HG03064 (cell line): Measurements from ENCODE around the gene AGMO.
"Not testable (repeated sequence)": the region's sequence is repeated elsewhere in the genome, so short reads cannot be mapped to it uniquely, and the experiment has no call there.

Source experiments
- ATAC-seq: cut with Tn5 transposase; IDR thresholded peaks from one replicate; pipeline ENCODE4 v1.9.1; 2021; ENCODE audit warnings: low read depth; ENCODE audit not compliant: unreplicated experiment

Gene AGMO

DNA sequence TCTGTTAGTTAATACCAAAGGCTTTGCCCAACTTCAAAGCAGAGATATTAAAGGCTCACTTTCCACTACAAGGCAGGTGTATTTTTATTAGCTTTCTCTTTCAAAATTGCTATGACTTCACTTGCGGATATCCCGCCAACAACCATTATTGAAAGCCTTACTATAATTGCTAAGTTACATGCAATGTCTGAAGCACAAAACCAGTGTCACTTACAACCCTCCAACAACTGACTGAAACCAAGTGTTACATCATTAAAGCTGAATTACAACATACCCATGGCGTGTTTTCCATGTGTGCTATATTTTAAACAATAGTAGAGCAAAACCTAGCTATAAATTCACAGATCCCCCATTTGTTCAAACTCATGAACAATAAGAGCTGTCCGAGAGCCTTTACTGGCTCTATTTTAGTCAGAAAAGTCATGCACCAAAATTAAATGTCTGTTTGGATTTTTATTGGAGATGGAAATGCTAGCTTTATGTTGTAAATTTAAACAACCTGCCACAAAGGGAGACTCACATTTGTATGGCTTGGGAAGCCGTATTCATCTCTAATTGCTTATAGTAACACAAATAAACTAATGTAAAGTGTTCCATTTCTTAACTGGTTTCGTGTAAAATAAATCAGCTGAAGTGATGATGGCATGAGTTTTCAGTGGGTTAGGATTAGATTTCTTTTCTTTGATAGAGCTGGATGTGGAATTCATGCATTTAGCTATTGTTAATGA lies 227.1 kb downstream of the AGMO start:
- no peak for ATAC-seq

DNA sequence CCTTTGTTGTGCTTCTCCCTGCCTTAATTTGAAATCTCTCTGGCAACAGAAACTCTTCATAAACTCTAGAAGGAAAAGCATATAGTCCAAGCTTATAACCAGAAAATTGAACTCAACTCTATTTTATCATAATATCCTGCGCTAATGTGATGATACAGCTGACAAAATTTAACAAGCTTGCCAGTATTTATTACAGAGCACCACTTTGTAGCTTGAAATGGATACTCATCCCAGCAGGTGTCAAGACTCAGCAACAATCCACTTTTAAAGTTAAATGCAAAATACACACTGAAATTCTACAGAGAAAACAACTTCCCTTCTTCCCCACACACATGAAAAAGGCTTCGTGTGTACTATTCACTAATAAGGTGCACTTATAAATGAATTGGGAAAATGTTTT lies 228.9 kb downstream of the AGMO start:
- no peak for ATAC-seq

DNA sequence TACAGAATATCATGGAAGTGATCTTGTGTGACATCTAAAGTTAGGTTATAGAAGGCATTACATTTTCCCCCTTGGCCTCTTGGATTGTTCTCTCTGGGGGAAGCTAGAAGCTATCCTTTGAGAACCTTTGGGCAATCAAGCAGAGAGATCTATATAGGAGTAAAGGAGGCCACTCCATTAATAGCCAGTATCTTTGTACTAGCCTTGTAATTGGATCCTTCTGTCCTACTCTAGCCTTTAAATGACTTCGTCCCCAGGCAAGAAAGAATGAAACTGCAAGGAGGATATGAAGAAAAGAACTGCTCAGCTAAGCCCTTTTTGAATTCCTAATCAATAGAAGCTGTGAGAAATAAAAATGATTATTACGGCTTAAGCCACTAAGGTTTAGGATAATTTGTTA lies 230.9 kb downstream of the AGMO start:
- no peak for ATAC-seq

DNA sequence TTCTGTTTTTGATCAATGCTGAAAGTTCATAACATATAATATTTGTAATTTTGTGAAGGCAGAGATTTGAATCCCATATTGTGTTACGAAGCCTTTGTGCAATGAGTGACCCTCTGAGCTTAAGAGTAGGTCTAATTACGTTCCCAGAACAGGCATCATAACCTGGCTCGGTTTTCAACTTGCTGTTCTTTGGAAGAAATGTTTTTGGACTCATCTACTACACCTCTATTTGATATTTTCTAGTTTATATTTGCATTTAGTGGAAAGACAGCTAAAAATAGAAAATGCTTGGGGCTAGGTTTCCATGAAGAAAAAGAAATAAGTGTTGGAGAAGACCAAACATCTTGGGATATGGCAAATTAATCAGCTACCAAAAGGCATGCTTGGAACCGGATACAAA lies 234.8 kb downstream of the AGMO start:
- no peak for ATAC-seq

DNA sequence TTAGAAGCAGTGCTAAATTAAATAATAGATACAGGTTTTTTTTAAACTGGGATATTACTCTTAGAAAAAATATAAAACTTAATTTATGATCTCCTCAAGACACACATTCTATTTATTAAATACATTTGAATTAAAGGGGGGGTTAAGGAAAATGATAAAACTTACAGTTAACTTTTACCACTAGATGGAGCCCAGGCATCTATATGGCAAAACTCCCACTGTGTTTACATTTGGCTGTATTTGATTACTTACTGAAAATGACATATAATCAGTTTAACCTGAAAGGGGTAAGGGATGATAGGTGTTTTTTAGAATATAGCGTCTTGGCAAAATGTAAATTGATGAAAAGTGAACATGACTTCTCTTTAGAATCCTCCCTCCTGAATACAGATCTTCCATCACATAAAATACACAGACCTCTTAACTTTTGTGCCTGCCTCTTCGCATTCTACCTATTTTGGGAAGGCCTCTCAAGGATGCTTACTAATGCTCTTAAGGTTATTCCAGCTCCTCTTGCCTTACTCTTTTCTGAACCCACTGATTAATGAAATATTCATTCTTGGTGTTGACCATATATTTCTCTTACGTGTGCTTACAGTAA lies 235.7 kb downstream of the AGMO start:
- no peak for ATAC-seq

DNA sequence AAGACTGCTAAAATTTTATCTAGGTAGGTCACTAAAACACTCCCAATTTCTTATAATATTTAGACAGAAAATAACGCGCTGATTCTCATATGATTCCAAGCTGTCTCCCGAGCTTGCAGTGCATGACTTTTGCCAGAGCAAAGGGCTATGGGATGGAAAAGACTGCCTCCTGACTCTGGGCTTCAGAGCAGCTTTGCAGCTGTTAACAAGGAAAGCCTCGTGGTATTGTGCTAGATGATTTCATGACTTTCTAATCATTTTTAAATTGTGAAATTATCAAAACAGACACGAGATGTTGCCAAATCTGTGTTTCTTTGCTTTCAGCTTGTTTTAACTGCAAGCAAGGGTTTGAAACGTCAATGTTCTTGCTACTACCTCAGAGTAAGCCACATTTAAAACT lies 238.3 kb downstream of the AGMO start:
- ATAC-seq: no peak

DNA sequence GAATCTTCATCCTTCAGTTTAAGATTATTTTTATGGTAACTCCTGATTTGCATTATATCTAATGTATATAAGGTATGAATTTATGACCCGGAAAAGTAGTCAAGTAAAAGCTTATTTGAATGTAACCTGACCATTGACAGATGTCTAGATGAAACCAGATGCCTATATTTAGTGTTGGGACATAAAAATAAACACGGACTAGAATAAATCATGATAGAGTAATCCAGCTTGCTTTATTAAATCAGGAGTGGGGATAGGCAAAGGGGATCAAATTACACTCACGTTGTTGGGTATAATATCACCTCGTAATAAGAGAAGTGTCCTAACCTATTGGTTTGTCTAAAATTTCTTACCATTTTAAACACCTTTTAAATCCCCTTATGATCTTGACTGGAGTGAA lies 244.6 kb downstream of the AGMO start:
- ATAC-seq: no peak

DNA sequence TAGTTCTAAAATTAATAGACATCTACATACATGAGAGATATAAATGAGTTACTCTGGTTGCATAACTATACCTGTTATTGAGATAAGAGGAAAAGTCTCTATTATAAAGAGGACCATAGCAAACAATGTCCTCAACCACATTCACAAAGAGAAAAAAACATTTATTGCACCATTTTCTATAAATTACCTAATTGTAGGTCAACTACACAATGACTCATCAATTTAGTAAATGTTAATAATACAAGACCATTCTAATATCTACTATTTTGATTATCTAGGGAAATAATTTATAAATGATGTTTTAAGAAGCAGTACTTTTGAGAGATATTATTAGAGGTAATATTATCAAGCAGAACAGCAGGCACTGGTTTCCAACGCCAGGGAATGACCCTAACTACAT lies 246.1 kb downstream of the AGMO start:
- no peak for ATAC-seq

DNA sequence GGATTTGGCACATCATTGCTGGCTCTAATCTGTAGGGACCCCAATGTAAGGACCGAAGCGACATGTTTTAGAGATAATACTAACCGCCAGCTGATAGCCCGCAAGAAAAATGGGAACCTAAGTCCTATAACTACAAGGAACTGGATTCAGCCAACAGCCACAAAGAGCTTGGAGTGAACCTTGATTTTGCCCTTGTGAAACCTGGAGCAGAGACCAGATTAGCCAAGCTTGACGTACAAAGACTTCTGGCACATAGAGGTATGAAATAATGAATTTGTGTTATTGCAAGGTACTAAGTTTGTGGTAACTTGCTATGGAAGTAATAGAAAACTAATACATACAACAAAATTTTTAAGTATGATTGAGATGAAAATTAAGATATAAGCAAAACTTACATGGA lies 246.9 kb downstream of the AGMO start:
- ATAC-seq: no peak

DNA sequence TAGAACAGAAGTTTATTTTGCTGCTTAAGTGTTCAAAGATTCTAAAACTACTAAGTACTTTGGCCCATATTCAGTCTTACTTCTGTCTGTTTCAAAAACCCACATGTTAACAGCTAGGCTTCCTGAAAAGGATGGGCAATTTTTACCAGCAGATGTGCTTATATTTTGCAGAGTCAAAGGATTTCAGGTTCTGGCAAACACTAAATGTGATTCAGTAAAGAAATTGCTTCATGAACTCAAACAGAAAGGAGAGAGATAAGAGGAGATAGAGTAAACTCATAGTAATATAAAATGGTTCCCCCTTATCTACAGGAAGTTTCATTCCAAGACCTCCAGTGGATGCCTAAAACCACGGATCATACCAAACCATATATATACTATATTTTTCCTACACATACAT lies 248.5 kb downstream of the AGMO start:
- ATAC-seq: no peak

DNA sequence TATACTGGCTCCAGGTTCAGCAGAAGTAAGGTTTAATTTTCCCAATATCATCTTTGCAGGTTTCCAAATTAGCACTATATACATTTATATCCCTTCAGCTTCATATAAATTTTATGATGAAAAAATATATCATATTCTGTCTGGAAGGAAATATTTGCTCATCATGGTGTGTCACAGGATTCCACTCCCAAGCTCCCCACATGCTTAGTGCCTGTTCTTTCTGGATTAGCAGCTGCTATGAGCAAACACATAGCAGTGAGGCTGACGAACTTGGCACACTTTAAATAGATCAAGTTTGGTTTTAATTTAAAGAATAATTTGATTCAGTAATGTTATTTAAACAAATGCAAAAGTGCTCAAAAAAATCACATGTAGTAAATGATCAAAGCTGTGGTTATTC lies 251.9 kb downstream of the AGMO start:
- no peak for ATAC-seq

DNA sequence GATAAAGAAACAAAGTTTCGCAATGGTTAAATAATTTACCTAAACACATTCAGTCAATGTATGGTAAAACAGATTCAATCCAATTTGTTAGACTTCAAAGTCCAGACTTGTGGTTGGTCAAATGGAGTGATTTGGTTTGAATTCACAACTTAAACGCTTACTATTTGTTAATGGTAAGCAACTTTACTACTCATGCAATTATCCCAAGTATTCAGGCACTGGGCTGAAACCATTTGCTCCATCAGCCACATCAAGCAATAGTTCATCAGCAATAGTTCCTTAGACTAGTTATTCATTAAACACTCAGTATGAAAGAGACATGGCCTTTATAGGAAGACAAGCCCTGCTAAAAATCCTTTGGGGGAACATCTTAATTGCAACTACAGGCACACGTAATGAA lies 253.0 kb downstream of the AGMO start:
- no peak for ATAC-seq

DNA sequence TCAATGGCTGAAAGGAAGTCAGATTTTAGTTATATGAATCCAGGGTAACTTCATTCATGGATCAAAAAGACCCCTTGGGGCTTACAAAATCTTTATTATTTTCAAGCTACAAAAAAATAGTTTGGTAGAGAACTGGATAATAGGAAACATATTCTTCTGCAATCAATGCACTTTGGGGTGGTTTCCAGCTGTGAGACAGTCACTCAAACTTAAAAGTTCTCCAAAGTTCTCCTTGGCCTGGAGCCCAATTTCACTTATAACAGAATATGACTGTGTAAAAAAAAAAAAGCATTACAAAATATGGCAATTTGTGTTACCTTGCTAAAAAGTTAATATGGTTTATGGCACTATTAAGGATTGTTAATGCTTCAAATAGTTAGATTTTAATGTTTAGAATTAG lies 255.5 kb downstream of the AGMO start:
- ATAC-seq: no peak

DNA sequence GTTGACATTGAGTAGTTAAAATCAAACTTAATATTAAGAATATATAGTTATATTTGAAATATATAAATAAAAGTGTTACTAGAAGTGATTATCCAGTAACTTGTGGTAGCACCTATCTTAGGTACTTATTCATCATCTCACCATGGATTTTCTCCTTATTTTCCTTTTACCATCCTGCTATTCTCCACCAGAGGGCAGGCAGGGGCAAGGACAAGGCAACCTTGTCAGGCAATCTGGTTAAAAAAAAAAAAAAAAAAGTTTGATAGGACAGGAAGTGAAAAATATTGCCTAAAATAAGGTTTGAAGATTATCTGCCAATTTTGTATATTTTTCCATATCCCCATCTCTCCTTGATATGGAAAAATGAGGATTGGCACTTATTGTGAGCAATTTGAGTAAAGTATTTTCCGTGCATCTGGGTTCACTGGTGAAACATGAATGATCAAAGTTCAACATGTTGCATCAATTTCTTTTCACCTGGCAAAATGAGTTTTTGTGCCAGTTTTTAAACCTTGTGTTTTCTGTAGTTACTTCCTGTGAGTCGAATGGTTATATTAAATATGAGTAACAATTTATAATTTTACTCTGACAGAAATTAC lies 256.7 kb downstream of the AGMO start:
- ATAC-seq: peak; percentile 71

DNA sequence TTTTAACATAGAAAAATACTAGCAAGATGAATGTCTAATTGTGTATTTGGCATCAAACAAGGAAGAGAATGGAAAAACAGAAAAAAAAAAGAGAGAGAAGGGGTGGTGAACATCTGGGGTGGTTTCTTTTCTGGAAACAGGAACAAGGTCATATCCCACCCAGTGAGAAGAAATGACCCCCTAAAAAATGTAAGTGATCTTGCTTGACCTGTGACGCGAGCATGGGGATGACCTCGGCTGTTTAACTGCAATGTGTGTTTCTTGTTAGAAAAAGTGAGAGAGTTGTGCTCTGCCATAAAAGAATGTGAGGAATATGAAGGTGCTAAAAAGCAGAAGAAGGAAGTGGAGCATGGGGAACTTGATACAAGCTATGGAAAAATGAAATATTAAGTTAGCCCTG lies 258.5 kb downstream of the AGMO start:
- no peak for ATAC-seq

DNA sequence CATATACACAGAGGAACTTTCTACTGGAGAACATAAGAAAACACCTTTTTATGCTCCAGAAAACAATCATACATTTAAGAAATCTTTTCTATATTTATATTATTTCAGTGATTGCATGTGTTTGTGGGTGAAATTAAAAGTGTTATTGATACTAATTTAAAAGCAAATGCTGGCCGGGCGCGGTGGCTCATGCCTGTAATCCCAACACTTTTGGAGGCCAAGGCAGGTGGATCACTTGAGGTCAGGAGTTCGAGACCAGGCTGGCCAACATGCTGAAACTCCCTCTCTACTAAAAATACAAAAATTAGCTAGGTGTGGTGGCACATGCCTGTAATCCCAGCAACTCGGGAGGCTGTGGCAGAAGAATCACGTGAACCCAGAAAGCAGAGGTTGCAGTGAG lies 260.8 kb downstream of the AGMO start:
- ATAC-seq: not testable (repeated sequence)

DNA sequence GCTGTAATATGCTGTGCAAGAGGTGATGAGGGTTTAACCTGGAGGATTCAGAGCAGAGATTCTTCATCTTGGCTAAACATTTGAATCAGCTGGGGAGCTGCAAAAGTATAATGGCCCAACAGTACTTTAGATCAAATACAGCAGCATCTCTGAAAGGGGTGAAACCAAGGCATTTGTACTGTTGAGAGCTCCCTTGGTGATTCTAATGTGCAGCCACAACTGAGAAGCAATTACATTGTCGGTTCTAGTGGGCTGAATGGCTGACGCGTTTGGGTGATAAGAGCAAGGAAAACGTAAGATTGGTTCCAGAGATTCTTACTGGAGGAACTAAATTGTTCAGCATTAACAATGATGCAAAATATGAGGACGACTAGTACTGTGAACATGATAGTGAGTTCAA lies 269.7 kb downstream of the AGMO start:
- no peak for ATAC-seq

DNA sequence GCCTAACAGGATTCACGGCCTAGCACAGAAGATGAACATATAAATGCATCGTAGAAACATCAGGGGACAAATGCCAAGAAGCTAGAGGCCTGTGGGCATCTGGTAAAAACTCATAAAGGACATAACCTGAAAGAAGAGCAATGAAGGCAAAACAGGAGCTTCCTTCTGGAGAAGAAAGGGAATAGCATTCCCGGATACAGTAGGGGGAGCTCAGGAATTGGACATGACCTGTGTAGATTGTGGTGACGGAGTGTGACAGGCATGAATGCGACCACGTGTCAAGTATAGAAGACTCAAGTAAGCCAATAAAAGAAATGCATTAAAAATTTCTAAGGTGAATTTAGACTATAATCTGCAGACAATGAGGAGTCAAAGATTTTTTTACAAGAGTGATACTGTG lies 270.1 kb downstream of the AGMO start:
- ATAC-seq: no peak

DNA sequence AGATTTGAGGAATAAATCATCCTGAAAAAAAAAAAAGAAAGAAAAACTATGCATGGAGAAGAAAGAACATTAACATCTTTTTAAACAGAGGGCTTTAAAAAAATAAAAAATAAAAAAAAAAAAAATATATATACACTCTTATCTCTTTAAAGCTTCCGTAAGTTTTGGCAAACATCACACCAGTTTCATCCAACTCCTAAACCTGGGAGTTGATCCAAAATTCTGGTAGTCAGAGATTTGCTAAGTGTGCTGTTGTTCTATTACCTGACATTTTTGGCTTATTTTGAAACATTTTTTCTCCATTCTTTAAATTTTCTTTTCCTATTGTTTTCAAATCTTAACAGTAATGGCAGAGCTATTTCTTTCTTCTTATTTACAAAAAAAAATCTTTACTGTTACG lies 273.1 kb downstream of the AGMO start:
- ATAC-seq: no peak

DNA sequence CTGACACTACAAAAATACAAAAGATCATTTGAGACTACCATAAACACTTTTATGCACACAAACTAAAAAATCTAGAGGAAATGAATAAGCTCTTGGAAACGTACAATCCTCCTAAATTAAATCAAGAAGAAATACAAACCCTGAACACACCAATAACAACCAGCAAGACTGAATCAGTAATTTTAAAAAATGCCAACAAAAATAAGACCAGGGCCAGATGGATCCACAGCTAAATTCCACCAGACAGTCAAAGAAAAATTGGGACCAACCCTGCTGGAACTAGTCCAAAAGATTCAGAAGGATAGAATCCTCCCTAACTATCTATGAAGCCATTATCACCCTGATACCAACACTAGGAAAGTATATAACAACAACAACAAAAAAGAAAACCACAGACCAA lies 277.4 kb downstream of the AGMO start:
- ATAC-seq: no peak

DNA sequence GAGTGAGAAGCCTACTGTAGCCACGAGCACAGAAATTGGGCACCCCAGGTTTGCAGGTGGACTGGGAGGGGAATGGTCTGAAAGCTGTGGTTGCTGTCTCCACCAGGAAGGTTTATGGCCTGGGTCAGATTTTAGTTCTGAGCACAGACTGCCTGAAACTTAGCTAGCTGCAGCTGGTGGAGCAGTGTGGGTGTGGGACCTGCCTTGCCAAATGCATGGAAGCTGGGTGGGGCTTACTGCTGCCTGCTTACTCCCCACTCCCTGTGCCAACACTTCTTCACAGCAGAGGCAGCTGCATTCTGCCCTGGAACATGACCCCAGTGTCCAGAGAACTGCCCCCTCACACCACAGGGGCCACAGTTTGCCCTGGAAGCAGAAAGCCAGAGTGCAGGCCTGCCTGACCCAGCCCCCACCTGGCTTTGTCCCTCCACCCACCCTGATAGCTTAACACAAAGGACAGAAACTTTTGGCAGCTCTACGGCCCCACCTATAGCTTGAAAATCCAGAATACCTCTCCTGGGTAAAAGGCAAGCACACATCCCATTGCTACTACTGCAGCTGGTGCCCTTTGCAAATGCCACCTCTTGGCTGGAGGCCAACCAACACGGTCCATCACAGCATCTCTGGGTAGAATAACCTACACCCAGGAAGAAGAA lies 281.6 kb downstream of the AGMO start:
- no peak for ATAC-seq

DNA sequence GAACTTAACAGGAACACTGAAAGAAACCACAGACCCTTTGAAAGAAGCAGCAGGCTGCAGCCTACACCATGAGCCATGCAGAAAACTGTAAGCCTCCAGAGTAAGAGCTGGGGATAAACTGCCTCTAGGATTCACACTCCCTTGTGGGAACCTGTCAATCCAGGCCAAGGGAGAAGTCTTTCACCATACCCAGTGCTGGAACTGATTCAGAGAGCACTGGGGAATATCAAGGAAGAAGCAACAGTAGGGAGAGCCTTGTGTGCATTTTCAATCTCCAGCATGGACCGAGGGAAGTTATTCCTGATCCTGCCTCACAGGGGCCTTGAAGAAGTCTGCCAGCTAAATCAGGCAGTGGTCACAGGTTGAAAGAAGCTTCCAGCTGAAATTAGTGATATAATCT lies 282.2 kb downstream of the AGMO start:
- no peak for ATAC-seq
